ENCODE results near the gene ZNF106. TPM values are rescaled to one million over a fixed set of nuclear protein-coding genes. Genes with fewer than 3 reads are reported as not detected.

Gene ZNF106
- total and polyA plus RNA-seq, 5 donors from 2014 or later, result 31.0 to 47.5 (median 35.5) TPM

GRCh38 chr15:42373936-42374335, 117.0 kb downstream of the ZNF106 start:
- no peaks in the 10 kb centered on the region for H3K27me3 ChIP-seq (ENCODE audit: control insufficient read depth, insufficient read depth, low read length)
- no peak for ATAC-seq (ENCODE audit: low read depth in 2 of 2)
- Mint-ChIP-seq H3K9me3 (peaks cover 0 to 13% (median 1%) of the 10 kb centered on the region in 7 donors), H3K27me3 (no peaks in the 10 kb centered on the region), H3K27ac (no peak overlapping the region), H3K36me3 (peaks cover 7% of the 10 kb centered on the region), H3K4me3 (no peak overlapping the region), H3K4me1 (peaks cover 0 to 2% (median 0%) of the 10 kb centered on the region in 4 donors)
- H3K36me3 ChIP-seq (ENCODE audit: control insufficient read depth, insufficient read depth, low read length), result no peaks in the 10 kb centered on the region
- DNase-seq, result no peak
- no peak overlapping the region for H3K27ac ChIP-seq (ENCODE audit: insufficient read depth, low read length, poor library complexity, severe bottlenecking)
- no peak overlapping the region for H3K4me3 ChIP-seq (ENCODE audit: low read depth, low read length)
- no peaks in the 10 kb centered on the region for H3K9me3 ChIP-seq (ENCODE audit: control insufficient read depth in 2 of 2, low read length in 2 of 2)
- no peaks in the 10 kb centered on the region for H3K4me1 ChIP-seq (ENCODE audit: control insufficient read depth, insufficient read depth, low read length, poor library complexity, severe bottlenecking)

DNA sequence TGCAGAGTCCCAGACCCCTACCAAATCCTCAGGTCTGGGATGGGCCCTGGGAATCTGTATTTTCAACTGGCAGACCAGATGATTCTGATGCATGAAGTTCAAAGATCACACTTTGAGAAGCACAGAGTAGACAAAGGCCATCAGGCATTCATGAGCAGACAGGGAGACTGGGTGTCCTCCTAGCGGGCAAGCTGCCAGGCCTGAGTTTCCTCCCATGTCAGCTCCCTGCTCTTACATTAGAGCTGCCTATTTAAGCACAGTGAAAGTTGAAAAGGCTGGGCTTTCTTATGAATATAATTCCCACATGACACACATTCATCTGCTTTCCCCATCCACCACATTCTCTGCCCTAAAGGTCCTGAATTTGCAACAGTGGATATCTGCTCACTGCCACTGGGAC, 117.7 kb downstream of the ZNF106 start:
- Histone ChIP-seq H3K27ac (ENCODE audit: insufficient read depth, low read length, poor library complexity, severe bottlenecking) (no peak overlapping the region), H3K9me3 (ENCODE audit: control insufficient read depth in 2 of 2, low read length in 2 of 2) (no peaks in the 10 kb centered on the region), H3K4me1 (ENCODE audit: control insufficient read depth, insufficient read depth, low read length, poor library complexity, severe bottlenecking) (no peaks in the 10 kb centered on the region), H3K4me3 (ENCODE audit: low read depth, low read length) (no peak overlapping the region), H3K36me3 (ENCODE audit: control insufficient read depth, insufficient read depth, low read length) (no peaks in the 10 kb centered on the region), H3K27me3 (ENCODE audit: control insufficient read depth, insufficient read depth, low read length) (no peaks in the 10 kb centered on the region)
- peaks cover 0 to 2% (median 0%) of the 10 kb centered on the region in 4 donors for H3K4me1 Mint-ChIP-seq
- DNase-seq (no peak), ATAC-seq (ENCODE audit: low read depth in 2 of 2) (no peak)
- peak overlapping the region in 2 of 3 donors; percentile 2 to 27 for H3K27ac Mint-ChIP-seq
- no peaks in the 10 kb centered on the region for H3K27me3 Mint-ChIP-seq
- H3K36me3 Mint-ChIP-seq, result peaks cover 9% of the 10 kb centered on the region
- H3K4me3 Mint-ChIP-seq, result no peak overlapping the region
- peaks cover 0 to 9% (median under 1%) of the 10 kb centered on the region in 7 donors for H3K9me3 Mint-ChIP-seq

GRCh38 chr15:42371096-42371495, 119.8 kb downstream of the ZNF106 start:
- Histone ChIP-seq H3K27me3 (ENCODE audit: control insufficient read depth, insufficient read depth, low read length) (no peaks in the 10 kb centered on the region), H3K36me3 (ENCODE audit: control insufficient read depth, insufficient read depth, low read length) (no peaks in the 10 kb centered on the region), H3K27ac (ENCODE audit: insufficient read depth, low read length, poor library complexity, severe bottlenecking) (no peak overlapping the region), H3K9me3 (ENCODE audit: control insufficient read depth in 2 of 2, low read length in 2 of 2) (no peaks in the 10 kb centered on the region), H3K4me3 (ENCODE audit: low read depth, low read length) (no peak overlapping the region), H3K4me1 (ENCODE audit: control insufficient read depth, insufficient read depth, low read length, poor library complexity, severe bottlenecking) (no peaks in the 10 kb centered on the region)
- no peak overlapping the region for H3K27ac Mint-ChIP-seq
- DNase-seq (peak in 1 of 3 donors; percentile 22), ATAC-seq (ENCODE audit: low read depth in 2 of 2) (no peak)
- H3K9me3 Mint-ChIP-seq, result no peaks in the 10 kb centered on the region
- H3K36me3 Mint-ChIP-seq, result peaks cover 11% of the 10 kb centered on the region
- H3K27me3 Mint-ChIP-seq, result no peaks in the 10 kb centered on the region
- peaks cover 0 to 2% (median 0%) of the 10 kb centered on the region in 4 donors for H3K4me1 Mint-ChIP-seq
- H3K4me3 Mint-ChIP-seq, result no peak overlapping the region

DNA sequence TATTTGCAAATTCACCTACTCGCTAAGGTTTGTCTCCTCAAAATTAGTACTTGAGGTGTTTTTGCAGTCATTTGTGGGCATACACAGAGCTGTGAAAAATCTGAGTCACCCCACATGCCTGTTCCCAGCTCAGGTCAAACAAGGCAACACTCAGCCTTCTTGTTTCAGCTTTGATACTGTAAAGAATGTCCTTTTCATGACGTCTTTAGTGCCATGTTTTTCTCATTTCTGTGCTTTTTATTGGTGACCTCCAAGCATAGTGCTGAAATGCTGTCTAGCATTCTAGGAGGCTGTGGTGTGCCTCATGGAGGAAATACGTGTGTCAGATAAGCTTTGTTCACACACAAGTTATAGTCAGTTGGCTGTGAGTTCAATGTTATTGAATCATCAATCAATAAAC, 122.8 kb downstream of the ZNF106 start:
- Mint-ChIP-seq H3K9me3 (no peaks in the 10 kb centered on the region), H3K27ac (no peak overlapping the region), H3K4me3 (no peak overlapping the region), H3K36me3 (peaks cover 17% of the 10 kb centered on the region), H3K4me1 (peaks cover 0 to 2% (median 0%) of the 10 kb centered on the region in 4 donors), H3K27me3 (peaks cover 1% of the 10 kb centered on the region)
- DNase-seq (no peak), ATAC-seq (ENCODE audit: low read depth in 2 of 2) (no peak)
- H3K27me3 ChIP-seq (ENCODE audit: control insufficient read depth, insufficient read depth, low read length), result no peaks in the 10 kb centered on the region
- H3K4me3 ChIP-seq (ENCODE audit: low read depth, low read length), result no peak overlapping the region
- no peak overlapping the region for H3K27ac ChIP-seq (ENCODE audit: insufficient read depth, low read length, poor library complexity, severe bottlenecking)
- H3K9me3 ChIP-seq (ENCODE audit: control insufficient read depth in 2 of 2, low read length in 2 of 2), result no peaks in the 10 kb centered on the region
- no peaks in the 10 kb centered on the region for H3K36me3 ChIP-seq (ENCODE audit: control insufficient read depth, insufficient read depth, low read length)
- H3K4me1 ChIP-seq (ENCODE audit: control insufficient read depth, insufficient read depth, low read length, poor library complexity, severe bottlenecking), result no peaks in the 10 kb centered on the region

DNA sequence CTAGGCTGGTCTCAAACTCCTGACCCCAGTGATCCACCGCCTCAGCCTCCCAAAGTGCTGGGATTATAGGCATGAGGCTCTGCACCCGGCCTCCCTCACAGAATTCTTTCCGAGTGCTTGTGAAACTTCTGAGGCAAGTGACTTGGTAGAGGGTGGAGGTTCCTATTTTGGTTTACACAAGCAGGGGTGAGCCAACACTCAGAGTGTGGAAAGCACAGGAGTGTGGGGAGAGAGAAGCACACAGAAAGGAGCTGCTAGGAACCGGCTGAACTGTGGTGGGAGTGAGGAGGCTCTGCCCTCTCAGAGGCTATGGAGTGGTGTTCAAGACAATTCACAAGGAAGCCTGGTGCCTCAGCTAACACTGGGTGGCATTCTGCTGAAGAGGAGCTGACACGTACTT, 123.9 kb downstream of the ZNF106 start:
- H3K27me3 Mint-ChIP-seq, result peaks cover 4% of the 10 kb centered on the region

GRCh38 chr15:42365921-42366550, 124.9 kb downstream of the ZNF106 start:
- Mint-ChIP-seq H3K4me1 (peaks cover 0 to 2% (median 0%) of the 10 kb centered on the region in 4 donors), H3K36me3 (peaks cover 26% of the 10 kb centered on the region), H3K9me3 (no peaks in the 10 kb centered on the region), H3K27me3 (peaks cover 4% of the 10 kb centered on the region), H3K4me3 (no peak overlapping the region), H3K27ac (no peak overlapping the region)
- H3K9me3 ChIP-seq (ENCODE audit: control insufficient read depth in 2 of 2, low read length in 2 of 2), result no peaks in the 10 kb centered on the region
- no peaks in the 10 kb centered on the region for H3K27me3 ChIP-seq (ENCODE audit: control insufficient read depth, insufficient read depth, low read length)
- no peak for DNase-seq
- H3K4me3 ChIP-seq (ENCODE audit: low read depth, low read length), result no peak overlapping the region
- ATAC-seq (ENCODE audit: low read depth in 2 of 2), result no peak
- no peaks in the 10 kb centered on the region for H3K36me3 ChIP-seq (ENCODE audit: control insufficient read depth, insufficient read depth, low read length)
- H3K27ac ChIP-seq (ENCODE audit: insufficient read depth, low read length, poor library complexity, severe bottlenecking), result no peak overlapping the region
- H3K4me1 ChIP-seq (ENCODE audit: control insufficient read depth, insufficient read depth, low read length, poor library complexity, severe bottlenecking), result no peaks in the 10 kb centered on the region

More for the DNA sequence above, 123.9 kb downstream of the ZNF106 start:
- Mint-ChIP-seq H3K4me3 (no peak overlapping the region), H3K27ac (no peak overlapping the region), H3K9me3 (no peaks in the 10 kb centered on the region), H3K36me3 (peaks cover 20% of the 10 kb centered on the region), H3K4me1 (peaks cover 0 to 2% (median 0%) of the 10 kb centered on the region in 4 donors)
- H3K9me3 ChIP-seq (ENCODE audit: control insufficient read depth in 2 of 2, low read length in 2 of 2), result no peaks in the 10 kb centered on the region
- H3K27ac ChIP-seq (ENCODE audit: insufficient read depth, low read length, poor library complexity, severe bottlenecking), result no peak overlapping the region
- H3K4me1 ChIP-seq (ENCODE audit: control insufficient read depth, insufficient read depth, low read length, poor library complexity, severe bottlenecking), result no peaks in the 10 kb centered on the region
- no peaks in the 10 kb centered on the region for H3K36me3 ChIP-seq (ENCODE audit: control insufficient read depth, insufficient read depth, low read length)
- ATAC-seq (ENCODE audit: low read depth in 2 of 2) (no peak), DNase-seq (no peak)
- no peaks in the 10 kb centered on the region for H3K27me3 ChIP-seq (ENCODE audit: control insufficient read depth, insufficient read depth, low read length)
- no peak overlapping the region for H3K4me3 ChIP-seq (ENCODE audit: low read depth, low read length)

DNA sequence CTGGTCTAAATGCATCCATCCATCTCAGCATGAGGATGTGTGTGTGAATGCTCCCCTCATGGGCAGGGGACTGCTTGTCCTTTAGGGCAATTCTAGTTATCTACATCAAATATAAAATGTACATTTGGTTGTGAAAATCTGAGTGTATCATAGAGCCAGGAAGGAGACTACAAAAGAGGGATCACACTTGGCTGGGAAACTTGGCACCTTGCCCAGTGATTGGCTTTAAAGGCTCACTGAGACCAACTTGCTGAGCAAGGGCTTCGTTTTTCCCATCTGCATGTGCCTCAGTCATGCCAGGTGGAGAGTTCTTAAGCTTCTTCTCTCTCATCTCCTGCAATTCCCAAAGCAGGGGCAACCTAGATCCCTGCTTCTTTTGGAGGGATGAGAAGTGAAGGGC, 126.4 kb downstream of the ZNF106 start:
- Histone ChIP-seq H3K27ac (ENCODE audit: insufficient read depth, low read length, poor library complexity, severe bottlenecking) (no peak overlapping the region), H3K27me3 (ENCODE audit: control insufficient read depth, insufficient read depth, low read length) (no peaks in the 10 kb centered on the region), H3K4me3 (ENCODE audit: low read depth, low read length) (no peak overlapping the region), H3K4me1 (ENCODE audit: control insufficient read depth, insufficient read depth, low read length, poor library complexity, severe bottlenecking) (no peaks in the 10 kb centered on the region), H3K9me3 (ENCODE audit: control insufficient read depth in 2 of 2, low read length in 2 of 2) (no peaks in the 10 kb centered on the region), H3K36me3 (ENCODE audit: control insufficient read depth, insufficient read depth, low read length) (no peaks in the 10 kb centered on the region)
- Mint-ChIP-seq H3K27ac (no peak overlapping the region), H3K27me3 (peaks cover 4% of the 10 kb centered on the region), H3K9me3 (no peaks in the 10 kb centered on the region), H3K4me3 (no peak overlapping the region), H3K36me3 (peaks cover 26% of the 10 kb centered on the region), H3K4me1 (no peaks in the 10 kb centered on the region)
- no peak for ATAC-seq (ENCODE audit: low read depth in 2 of 2)
- DNase-seq, result no peak

DNA sequence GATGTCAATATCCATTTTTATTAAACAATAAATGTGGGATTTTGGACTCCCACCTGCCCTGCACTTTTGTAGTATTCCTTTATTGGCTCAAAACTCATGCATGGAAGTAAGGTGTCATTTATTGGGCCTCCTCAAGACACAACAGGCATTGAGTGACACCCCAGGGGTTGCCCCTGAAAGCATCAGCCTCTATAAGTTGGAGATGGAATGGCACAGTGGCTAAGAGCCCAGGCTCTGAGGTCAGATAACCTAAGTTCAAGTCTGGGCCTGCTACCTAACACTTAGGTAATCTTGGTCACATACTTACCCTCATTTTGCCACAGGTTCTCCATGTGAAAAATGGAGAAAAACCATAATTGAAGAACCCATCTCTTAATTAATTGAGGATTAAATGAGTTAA, 127.0 kb downstream of the ZNF106 start:
- no peak for ATAC-seq (ENCODE audit: low read depth in 2 of 2)
- H3K4me1 Mint-ChIP-seq, result no peaks in the 10 kb centered on the region

More for the DNA sequence above, 127.0 kb downstream of the ZNF106 start:
- Histone ChIP-seq H3K27me3 (ENCODE audit: control insufficient read depth, insufficient read depth, low read length) (no peaks in the 10 kb centered on the region), H3K36me3 (ENCODE audit: control insufficient read depth, insufficient read depth, low read length) (no peaks in the 10 kb centered on the region), H3K27ac (ENCODE audit: insufficient read depth, low read length, poor library complexity, severe bottlenecking) (no peak overlapping the region), H3K9me3 (ENCODE audit: control insufficient read depth in 2 of 2, low read length in 2 of 2) (no peaks in the 10 kb centered on the region), H3K4me3 (ENCODE audit: low read depth, low read length) (no peak overlapping the region), H3K4me1 (ENCODE audit: control insufficient read depth, insufficient read depth, low read length, poor library complexity, severe bottlenecking) (no peaks in the 10 kb centered on the region)
- DNase-seq, result no peak
- peaks cover 4% of the 10 kb centered on the region for H3K27me3 Mint-ChIP-seq
- no peak overlapping the region for H3K4me3 Mint-ChIP-seq
- H3K27ac Mint-ChIP-seq, result no peak overlapping the region
- H3K9me3 Mint-ChIP-seq, result no peaks in the 10 kb centered on the region
- peaks cover 27% of the 10 kb centered on the region for H3K36me3 Mint-ChIP-seq

Measured in CD4-positive, CD25-positive, alpha-beta regulatory T cell (primary cell).